HepG2 (cell line): Measurements from ENCODE around the gene ANAPC2. TPM values are rescaled to one million over a fixed set of nuclear protein-coding genes. Genes with fewer than 3 reads are reported as not detected.

Source experiments
- ATAC-seq: fragments of 200-7000 bp; cut with Tn5 transposase; 3 replicates; pipeline ENCODE4 v1.9.1; 2020; ENCODE audit warnings: mild to moderate bottlenecking, moderate library complexity
- BruUV-seq: library from RNA; stranded (reverse); fragments of 400-500 nt; replicated peaks from 2 replicates; lab custom pipeline; 2021; lab: Mats Ljungman, UMichigan
- CTCF ChIA-PET: fragments of 300-600 bp; formaldehyde crosslinking; extraction: SDS; loops from one replicate; lab custom pipeline; 2021; ENCODE audit warnings: low total read pairs, inconsistent platforms, low intra/inter-chr PET ratio; lab: Yijun Ruan, JAX
- POLR2A ChIA-PET: fragments of 350-600 bp; sonication (Branson Sonifier 250); formaldehyde crosslinking; loops from one replicate; lab custom pipeline; 2020; ENCODE audit warnings: antibody characterized with exemption, inconsistent platforms; lab: Yijun Ruan, JAX
- DNase-seq: peaks from one replicate; pipeline ENCODE4 v3.0.0-alpha.2; 2015; ENCODE audit warnings: low spot score
- FAIRE-seq: peaks from 3 replicates; lab custom pipeline; 2011; peaks lifted over from hg19 to GRCh38; lab: Jason Lieb, UNC
- H2AFZ ChIP-seq: one replicate; pipeline ENCODE4 v1.6.1; 2011; ENCODE audit warnings: low read length, inconsistent platforms
- H3K27ac ChIP-seq: fragments of 300-600 bp; 3 replicates; pipeline ENCODE4 v1.8.0; 2011; ENCODE audit warnings: mixed run types, mild to moderate bottlenecking, mixed read lengths, low read length, inconsistent platforms; ENCODE audit not compliant: insufficient read depth; ENCODE audit errors: extremely low read length
- H3K27me3 ChIP-seq, 2 experiments: fragments of 200-600 bp in 1 of 2; 2 replicates in 1 of 2; 3 replicates in 1 of 2; pipeline versions ENCODE4 v1.6.0 to v1.8.0; 2011; ENCODE audit warnings: low read length in 2 of 2, mild to moderate bottlenecking in 2 of 2, moderate library complexity in 2 of 2, inconsistent platforms in 1 of 2; ENCODE audit not compliant: insufficient read depth in 2 of 2, control insufficient read depth in 1 of 2
- H3K36me3 ChIP-seq, 2 experiments: fragments of 200-600 bp in 1 of 2; replicated peaks in 1 of 2; 2 replicates in 1 of 2; 3 replicates in 1 of 2; pipeline versions ENCODE4 v1.5.1 to v1.8.0; 2011; ENCODE audit warnings: low read length in 2 of 2, inconsistent platforms in 1 of 2; ENCODE audit not compliant: insufficient read depth in 2 of 2, control insufficient read depth in 1 of 2
- H3K4me1 ChIP-seq: 2 replicates; pipeline ENCODE4 v1.5.1; 2012; ENCODE audit warnings: low read length, inconsistent platforms; ENCODE audit not compliant: insufficient read depth
- H3K4me2 ChIP-seq: 2 replicates; pipeline ENCODE4 v1.6.0; 2011; ENCODE audit warnings: low read depth, low read length, inconsistent platforms
- H3K4me3 ChIP-seq, 3 experiments: fragments of 200-600 bp in 1 of 3; sonication (generic), shearing (Covaris generic) in 1 of 3; replicated peaks in 1 of 3; 2 replicates each; pipeline ENCODE4 v1.5.1; 2011 to 2016; ENCODE audit warnings: low read length in 3 of 3, inconsistent platforms in 2 of 3, low read depth in 2 of 3, mild to moderate bottlenecking in 2 of 3, control low read depth in 1 of 3, mixed read lengths in 1 of 3; ENCODE audit not compliant: insufficient read depth in 1 of 3
- H3K79me2 ChIP-seq: one replicate; pipeline ENCODE4 v1.6.1; 2011; ENCODE audit warnings: low read length, inconsistent platforms; ENCODE audit not compliant: insufficient read depth
- H3K9ac ChIP-seq: 2 replicates; pipeline ENCODE4 v1.6.0; 2011; ENCODE audit warnings: mild to moderate bottlenecking, low read depth, low read length, inconsistent platforms; ENCODE audit not compliant: insufficient read depth
- H3K9me3 ChIP-seq: 2 replicates; pipeline ENCODE4 v1.5.1; 2012; ENCODE audit warnings: mild to moderate bottlenecking, low read length
- H4K20me1 ChIP-seq: 2 replicates; pipeline ENCODE4 v1.6.0; 2011; ENCODE audit warnings: inconsistent platforms, mild to moderate bottlenecking, low read length, moderate library complexity; ENCODE audit not compliant: insufficient read depth
- AGO1 ChIP-seq: fragments of 200-400 bp; formaldehyde crosslinking; IDR thresholded peaks from 2 replicates; pipeline ENCODE4 v1.6.1; 2017; ENCODE audit warnings: mild to moderate bottlenecking, low read depth, low read length, moderate library complexity; ENCODE audit not compliant: poor library complexity, severe bottlenecking
- CBX5 ChIP-seq: sonication (generic); formaldehyde crosslinking; IDR thresholded peaks from 2 replicates; pipeline ENCODE4 v1.4.0; 2020; ENCODE audit warnings: missing genetic modification reagents, borderline replicate concordance
- CREM ChIP-seq, 2 experiments: sonication (generic) in 1 of 2; formaldehyde crosslinking in 1 of 2; IDR thresholded peaks; 2 replicates each; pipeline versions ENCODE4 v1.4.0 to v1.6.1; 2016 to 2020; ENCODE audit warnings: antibody characterized with exemption in 1 of 2, mild to moderate bottlenecking in 1 of 2, missing genetic modification reagents in 1 of 2
- ELK4 ChIP-seq: sonication (generic); formaldehyde crosslinking; IDR thresholded peaks from 2 replicates; pipeline ENCODE4 v1.9.0; 2021; ENCODE audit warnings: missing genetic modification reagents, borderline replicate concordance
- HNRNPL ChIP-seq: fragments of 200-400 bp; formaldehyde crosslinking; IDR thresholded peaks from 2 replicates; pipeline ENCODE4 v1.6.1; 2017; ENCODE audit warnings: mild to moderate bottlenecking, low read depth, low read length
- IRX3 ChIP-seq: sonication (generic); formaldehyde crosslinking; IDR thresholded peaks from 2 replicates; pipeline ENCODE4 v1.8.1; 2023; ENCODE audit warnings: mild to moderate bottlenecking, low read depth, missing genetic modification reagents, borderline replicate concordance
- KAT7 ChIP-seq: IDR thresholded peaks from 2 replicates; pipeline ENCODE4 v1.6.1; 2018; ENCODE audit warnings: borderline replicate concordance, missing compliant biosample characterization
- PITX1 ChIP-seq: sonication (generic); formaldehyde crosslinking; IDR thresholded peaks from 2 replicates; pipeline ENCODE4 v1.5.1; 2020; ENCODE audit warnings: mild to moderate bottlenecking, missing genetic modification reagents
- POLR2G ChIP-seq: fragments of 200-400 bp; formaldehyde crosslinking; IDR thresholded peaks from 2 replicates; pipeline ENCODE4 v1.6.1; 2018; ENCODE audit warnings: mild to moderate bottlenecking, low read depth, low read length, moderate library complexity
- RAD51 ChIP-seq: fragments of 450-650 bp; IDR thresholded peaks from 2 replicates; pipeline ENCODE4 v1.6.1; 2016; ENCODE audit warnings: borderline replicate concordance
- ZNF264 ChIP-seq: sonication (generic); formaldehyde crosslinking; IDR thresholded peaks from 2 replicates; pipeline ENCODE4 v1.4.0; 2020; ENCODE audit warnings: missing genetic modification reagents
- ZNF282 ChIP-seq: fragments of 450-650 bp; IDR thresholded peaks from 2 replicates; pipeline ENCODE4 v1.6.1; 2018; ENCODE audit not compliant: partially characterized antibody
- ZNF296 ChIP-seq: sonication (generic); formaldehyde crosslinking; conservative IDR thresholded peaks from 2 replicates; pipeline ENCODE4 v1.5.0; 2020; ENCODE audit warnings: mild to moderate bottlenecking, missing genetic modification reagents
- ZNF350 ChIP-seq: sonication (generic); formaldehyde crosslinking; IDR thresholded peaks from 2 replicates; pipeline ENCODE4 v1.4.0; 2020; ENCODE audit warnings: mild to moderate bottlenecking, low read depth, missing genetic modification reagents, borderline replicate concordance
- ZNF446 ChIP-seq: sonication (generic); formaldehyde crosslinking; IDR thresholded peaks from 2 replicates; pipeline ENCODE4 v1.5.0; 2020; ENCODE audit warnings: mild to moderate bottlenecking, missing genetic modification reagents
- ZNF546 ChIP-seq: sonication (generic); formaldehyde crosslinking; conservative IDR thresholded peaks from 2 replicates; pipeline ENCODE4 v1.8.1; 2023; ENCODE audit warnings: mild to moderate bottlenecking, missing genetic modification reagents
- ZNF549 ChIP-seq: sonication (generic); formaldehyde crosslinking; IDR thresholded peaks from 2 replicates; pipeline ENCODE4 v1.5.0; 2020; ENCODE audit warnings: missing genetic modification reagents
- ZNF574 ChIP-seq: sonication (generic); formaldehyde crosslinking; IDR thresholded peaks from 2 replicates; pipeline ENCODE4 v1.4.0; 2020; ENCODE audit warnings: missing genetic modification reagents
- ZNF7 ChIP-seq: IDR thresholded peaks from 2 replicates; pipeline ENCODE4 v1.6.1; 2016; ENCODE audit warnings: missing biosample characterization, missing genetic modification reagents
- WGBS: methylation state at CpG from one replicate; pipeline ENCODE4 v1.1.6; 2017; ENCODE audit warnings: low lambda C conversion rate; 5-methylcytosine and 5-hydroxymethylcytosine counted together
- in situ Hi-C: cut with HindIII; loops from 2 replicates; pipeline ENCODE4 v1.10.0; 2017; ENCODE audit warnings: low pct_unique_long_range_greater_than_20kb; ENCODE audit not compliant: extremely low pct_ligation_motif_present
- intact Hi-C: fragments of 100-400 bp; cut with micrococcal nuclease; formaldehyde crosslinking; loops from one replicate; pipeline ENCODE4 v1.10.0; 2022; ENCODE audit not compliant: unreplicated experiment
- polyA plus RNA-seq, 8 experiments: library from polyadenylated mRNA; depleted of rRNA in 3 of 8; stranded (reverse) in 7 of 8; unstranded in 1 of 8; fragments of >200 nt; fragmentation: Illumina TruSeq in 4 of 8; extraction: Trizol in 4 of 8; gene quantifications; 2 replicates each; pipeline versions ENCODE4 v1.2.1 to v1.2.3, GENCODE V29; 2011 to 2016; ENCODE audit warnings: low read depth in 4 of 8, missing spikeins in 1 of 8, mixed read lengths in 1 of 8; ENCODE audit not compliant: insufficient read depth in 1 of 8
- total RNA-seq, 5 experiments: library from RNA; depleted of rRNA; stranded (reverse); fragments of >200 nt; fragmentation: Illumina TruSeq; extraction: Trizol; gene quantifications; 2 replicates each; pipeline ENCODE4 v1.2.3, GENCODE V29; 2016; ENCODE audit warnings: low read depth in 1 of 5

ANAPC2 gene
- total and polyA plus RNA-seq, 2 of the 13 experiments (the other 11 are each of a cell fraction or from before 2014, with no cell fraction given) = 12.3 to 15.4 TPM

GRCh38 chr9:137189297-137190295 lies 1.2 kb upstream of the ANAPC2 start:
- DNase-seq (no peak), ATAC-seq (peak; percentile 15), FAIRE-seq (no peak)
- intact Hi-C loops (loop anchor here (2.0 kb wide), 2 partner anchors 15 to 37 kb away; partner anchors contain the start of genes NDOR1, RNF224 and TMEM203), in situ Hi-C loops (loop anchor here (5.0 kb wide), 1 partner anchor 38 kb away; the partner anchor contains the start of genes CYSRT1 and RNF224)
- WGBS = 51% methylated on average over 7 of the region's 23 CpGs
- H3K79me2 ChIP-seq = peaks cover 30% of the 10 kb centered on the region
- CTCF ChIA-PET = interaction anchor here (0.8 to 2.6 kb wide), 4 partner anchors 10 to 73 kb away, joined by 3 to 19 read pairs (median 10); partner anchors contain the start of gene RNF224
- peak overlapping the region; percentile 84 to 99 (median 97); a peak in 5 of 6 replicates for H3K4me3 ChIP-seq
- peak overlapping the region; percentile 87 for H3K9ac ChIP-seq
- peak overlapping the region; percentile 81 for H3K27ac ChIP-seq
- H3K4me2 ChIP-seq = peak overlapping the region; percentile 94
- H3K9me3 ChIP-seq = no peaks in the 10 kb centered on the region
- POLR2A ChIA-PET = interaction anchor here (0.8 to 3.8 kb wide), 29 partner anchors 9 to 134 kb away, joined by 3 to 52 read pairs (median 7); partner anchors contain the start of genes MAN1B1, NDOR1, NELFB and RNF208
- no peaks in the 10 kb centered on the region for H3K27me3 ChIP-seq
- peaks cover 13 to 22% of the 10 kb centered on the region in 2 experiments; a peak in 3 of 5 replicates for H3K36me3 ChIP-seq
- H3K4me1 ChIP-seq = peaks cover 30% of the 10 kb centered on the region
- no TSS peak for BruUV-seq
- no peak overlapping the region for H2AFZ ChIP-seq
- no peaks in the 10 kb centered on the region for H4K20me1 ChIP-seq
- no peak for TF ChIP-seq ZNF282
- TF ChIP-seq RAD51 = no peak
- no peak for TF ChIP-seq ELK4 (CRISPR knock-in tag)
- 0 out of 2 replicates have a peak, but pooled peaks have one; percentile 44 for TF ChIP-seq ZNF446 (CRISPR knock-in tag)
- 0 out of 2 replicates have a peak, but pooled peaks have one; percentile 40 for TF ChIP-seq ZNF350 (CRISPR knock-in tag)
- TF ChIP-seq AGO1 = peak; percentile 36
- TF ChIP-seq ZNF7 (CRISPR knock-in tag) = no peak
- TF ChIP-seq ZNF549 (CRISPR knock-in tag) = no peak
- no peak for TF ChIP-seq KAT7 (CRISPR knock-in tag)
- no peak for TF ChIP-seq ZNF264 (CRISPR knock-in tag)
- peak; percentile 49; the same call in 1 of the 2 replicates for TF ChIP-seq PITX1 (CRISPR knock-in tag)
- peak; percentile 24; the same call in 1 of the 2 replicates for TF ChIP-seq ZNF574
- TF ChIP-seq HNRNPL = peak; percentile 79; the same call in 1 of the 2 replicates
- TF ChIP-seq IRX3 (CRISPR knock-in tag) = no peak
- no peak for TF ChIP-seq CREM (IDR thresholded peaks at IDR 0.05)
- TF ChIP-seq CREM (CRISPR knock-in tag; IDR thresholded peaks at IDR 0.05) = no peak
- TF ChIP-seq POLR2G = peak; percentile 5; the same call in 1 of the 2 replicates
- 0 out of 2 replicates have a peak, but pooled peaks have one; percentile 30 for TF ChIP-seq ZNF296 (CRISPR knock-in tag)
- 0 out of 2 replicates have a peak, but pooled peaks have one; percentile 13 for TF ChIP-seq CBX5 (CRISPR knock-in tag)
- TF ChIP-seq ZNF546 (CRISPR knock-in tag) = no peak
